H9 (cell line): ENCODE data around the gene SPSB2. TPM values are rescaled to one million over a fixed set of nuclear protein-coding genes. Genes with fewer than 3 reads are reported as not detected.
A peak's percentile ranks its signal among the peaks of the same experiment; 100 is the strongest.

Source experiments
- DNase-seq: peaks from one replicate; pipeline ENCODE4 v3.0.0-alpha.2; 2017
- H2AFZ ChIP-seq: one replicate; pipeline ENCODE4 v1.6.1; 2013; ENCODE audit warnings: mild to moderate bottlenecking, low read length, control low read depth, moderate library complexity
- H2AK5ac ChIP-seq: 2 replicates; pipeline ENCODE4 v1.6.1; 2013; ENCODE audit warnings: low read length, control low read depth, mixed read lengths; ENCODE audit not compliant: insufficient read length
- H2BK120ac ChIP-seq: one replicate; pipeline ENCODE4 v1.6.1; 2013; ENCODE audit warnings: low read depth, mild to moderate bottlenecking, low read length, control low read depth, inconsistent platforms; ENCODE audit not compliant: poor library complexity, severe bottlenecking
- H2BK12ac ChIP-seq: 2 replicates; pipeline ENCODE4 v1.6.1; 2013; ENCODE audit warnings: low read length, control low read depth, mixed read lengths, low read depth; ENCODE audit not compliant: insufficient read length
- H2BK15ac ChIP-seq: 2 replicates; pipeline ENCODE4 v1.6.1; 2013; ENCODE audit warnings: low read depth, low read length, control low read depth
- H2BK20ac ChIP-seq: one replicate; pipeline ENCODE4 v1.6.1; 2013; ENCODE audit warnings: low read depth, mild to moderate bottlenecking, low read length, control low read depth, inconsistent platforms; ENCODE audit not compliant: poor library complexity, severe bottlenecking
- H2BK5ac ChIP-seq: 2 replicates; pipeline ENCODE4 v1.6.1; 2013; ENCODE audit warnings: low read length, control low read depth, mixed read lengths; ENCODE audit not compliant: insufficient read length
- H3K14ac ChIP-seq: 2 replicates; pipeline ENCODE4 v1.6.1; 2013; ENCODE audit warnings: low read length, control low read depth; ENCODE audit not compliant: insufficient read depth
- H3K18ac ChIP-seq: 2 replicates; pipeline ENCODE4 v1.6.1; 2013; ENCODE audit warnings: low read depth, mild to moderate bottlenecking, mixed read lengths, low read length, control low read depth; ENCODE audit not compliant: insufficient read length
- H3K23ac ChIP-seq: 2 replicates; pipeline ENCODE4 v1.6.1; 2013; ENCODE audit warnings: low read length, control low read depth, mixed read lengths, low read depth; ENCODE audit not compliant: insufficient read length
- H3K23me2 ChIP-seq: 2 replicates; pipeline ENCODE4 v1.6.1; 2013; ENCODE audit warnings: low read depth, mild to moderate bottlenecking, mixed read lengths, low read length, control low read depth; ENCODE audit not compliant: insufficient read length, poor library complexity, severe bottlenecking
- H3K27ac ChIP-seq: 2 replicates; pipeline ENCODE4 v1.5.1; 2013; ENCODE audit warnings: low read length, control low read depth, mixed read lengths, low read depth; ENCODE audit not compliant: insufficient read length
- H3K27me3 ChIP-seq: 2 replicates; pipeline ENCODE4 v1.6.1; 2013; ENCODE audit warnings: low read length, control low read depth, inconsistent platforms; ENCODE audit not compliant: insufficient read depth
- H3K4ac ChIP-seq: 2 replicates; pipeline ENCODE4 v1.6.1; 2013; ENCODE audit warnings: low read depth, mild to moderate bottlenecking, control low read depth, inconsistent platforms, low read length, moderate library complexity
- H3K4me1 ChIP-seq: 2 replicates; pipeline ENCODE4 v1.6.1; 2013; ENCODE audit warnings: low read length, control low read depth, inconsistent platforms; ENCODE audit not compliant: insufficient read depth
- H3K4me2 ChIP-seq: 2 replicates; pipeline ENCODE4 v1.6.1; 2013; ENCODE audit warnings: low read length, control low read depth, mixed read lengths; ENCODE audit not compliant: insufficient read length, insufficient read depth
- H3K56ac ChIP-seq: 2 replicates; pipeline ENCODE4 v1.6.1; 2013; ENCODE audit warnings: low read depth, mild to moderate bottlenecking, mixed read lengths, low read length, control low read depth; ENCODE audit not compliant: insufficient read length
- H3K79me1 ChIP-seq: 2 replicates; pipeline ENCODE4 v1.6.1; 2013; ENCODE audit warnings: low read depth, mild to moderate bottlenecking, moderate library complexity, low read length, control low read depth, inconsistent platforms; ENCODE audit not compliant: insufficient read depth, poor library complexity, severe bottlenecking
- H3K79me2 ChIP-seq: 2 replicates; pipeline ENCODE4 v1.6.1; 2013; ENCODE audit warnings: low read length, control low read depth, inconsistent platforms; ENCODE audit not compliant: insufficient read depth
- H3K9ac ChIP-seq: 2 replicates; pipeline ENCODE4 v1.6.1; 2013; ENCODE audit warnings: low read length, control low read depth, mixed read lengths; ENCODE audit not compliant: insufficient read length; ENCODE audit errors: extremely low read depth
- H3K9me3 ChIP-seq: one replicate; pipeline ENCODE4 v1.6.1; 2013; ENCODE audit warnings: low read depth, low read length, inconsistent platforms; ENCODE audit not compliant: control insufficient read depth
- H3T11ph ChIP-seq: one replicate; pipeline ENCODE4 v1.6.1; 2013; ENCODE audit warnings: mild to moderate bottlenecking, low read length, control low read depth, inconsistent platforms
- H4K20me1 ChIP-seq: one replicate; pipeline ENCODE4 v1.6.1; 2013; ENCODE audit not compliant: control insufficient read depth, insufficient read length, insufficient read depth
- H4K5ac ChIP-seq: 2 replicates; pipeline ENCODE4 v1.6.1; 2013; ENCODE audit warnings: low read depth, mild to moderate bottlenecking, mixed read lengths, low read length, control low read depth; ENCODE audit not compliant: insufficient read length
- H4K8ac ChIP-seq: replicated peaks from 2 replicates; pipeline ENCODE4 v1.6.1; 2013; ENCODE audit warnings: low read length, control low read depth, mixed read lengths, low read depth; ENCODE audit not compliant: insufficient read length
- H4K91ac ChIP-seq: 2 replicates; pipeline ENCODE4 v1.6.1; 2013; ENCODE audit warnings: low read depth, mild to moderate bottlenecking, moderate library complexity, mixed read lengths, low read length, control low read depth; ENCODE audit not compliant: insufficient read length
- H3K27ac Mint-ChIP-seq, 3 experiments: 2 replicates in 2 of 3; 3 replicates in 1 of 3; pipeline ENCODE4 v1.8.0; 2020 to 2021; ENCODE audit warnings: mixed read lengths in 3 of 3, mild to moderate bottlenecking in 1 of 3, moderate library complexity in 1 of 3
- H3K27me3 Mint-ChIP-seq: 2 replicates; pipeline ENCODE4 v1.8.0; 2021; ENCODE audit warnings: low read depth, mild to moderate bottlenecking, moderate library complexity, mixed read lengths
- H3K36me3 Mint-ChIP-seq, 3 experiments: 2 replicates in 2 of 3; 3 replicates in 1 of 3; pipeline ENCODE4 v1.8.0; 2020 to 2021; ENCODE audit warnings: low read depth in 3 of 3, mixed read lengths in 3 of 3; ENCODE audit not compliant: insufficient read depth in 1 of 3
- H3K4me1 Mint-ChIP-seq, 2 experiments: 2 replicates each; pipeline ENCODE4 v1.8.0; 2020; ENCODE audit warnings: mixed read lengths in 2 of 2
- H3K4me3 Mint-ChIP-seq, 2 experiments: 2 replicates in 1 of 2; 3 replicates in 1 of 2; pipeline ENCODE4 v1.8.0; 2020 to 2021; ENCODE audit warnings: mild to moderate bottlenecking in 2 of 2, mixed read lengths in 2 of 2, moderate library complexity in 1 of 2
- H3K9me3 Mint-ChIP-seq, 2 experiments: 2 replicates in 1 of 2; 3 replicates in 1 of 2; pipeline ENCODE4 v1.8.0; 2020; ENCODE audit warnings: mild to moderate bottlenecking in 2 of 2, mixed read lengths in 2 of 2, moderate library complexity in 1 of 2
- CTCF ChIP-seq: fragments of 200-600 bp; sonication (generic); conservative IDR thresholded peaks from 3 replicates; pipeline ENCODE4 v1.8.0; 2021; ENCODE audit warnings: antibody characterized with exemption, mild to moderate bottlenecking
- WGBS: extraction: QIAGEN DNeasy Blood & Tissue Kit; methylation state at CpG from one replicate; pipeline ENCODE4 v1.1.7; 2013; ENCODE audit warnings: missing lambda C conversion rate, low lambda C conversion rate, mixed read lengths; ENCODE audit not compliant: insufficient read length; ENCODE audit errors: extremely low coverage; 5-methylcytosine and 5-hydroxymethylcytosine counted together
- total RNA-seq: library from RNA; stranded (reverse); gene quantifications from 2 replicates; pipeline ENCODE4 v1.2.1, GENCODE V29; 2021

The SPSB2 gene
- total RNA-seq, 1 experiment from 2014 or later, result 13.7 TPM

GRCh38 chr12:6921539-6921938, 48.4 kb upstream of the SPSB2 start:
- H3K27ac Mint-ChIP-seq, result peak overlapping the region; percentile 76 to 95 (median 85); a peak in 4 of 7 replicates
- TF ChIP-seq CTCF, result no peak
- no peak overlapping the region for H3K4me2 ChIP-seq
- DNase-seq, result no peak
- H2BK5ac ChIP-seq, result no peak overlapping the region
- H2AFZ ChIP-seq, result no peak overlapping the region
- peaks cover under 1% of the 10 kb centered on the region for H3K79me1 ChIP-seq
- H3K4me1 ChIP-seq, result peaks cover 3% of the 10 kb centered on the region; the same call in 1 of the 2 replicates
- H3K27ac ChIP-seq, result no peak overlapping the region
- peaks cover 43 to 46% of the 10 kb centered on the region in 2 experiments for H3K4me1 Mint-ChIP-seq
- no peak overlapping the region for H4K91ac ChIP-seq
- H2BK20ac ChIP-seq, result no peak overlapping the region
- H2BK12ac ChIP-seq, result no peak overlapping the region
- H3K23me2 ChIP-seq, result peaks cover 12% of the 10 kb centered on the region
- peaks cover 33 to 61% (median 59%) of the 10 kb centered on the region in 3 experiments for H3K36me3 Mint-ChIP-seq
- H4K8ac ChIP-seq, result no peak overlapping the region
- H2BK15ac ChIP-seq, result no peak overlapping the region
- no peak overlapping the region for H3K9ac ChIP-seq
- no peaks in the 10 kb centered on the region for H3K9me3 ChIP-seq
- no peak overlapping the region for H3K14ac ChIP-seq
- H2AK5ac ChIP-seq, result no peak overlapping the region
- WGBS, result no CpG with 5 or more reads among the region's 7 CpGs
- peaks cover 1% of the 10 kb centered on the region; the same call in 1 of the 2 replicates for H3K27me3 Mint-ChIP-seq
- no peak overlapping the region for H3K23ac ChIP-seq
- H4K20me1 ChIP-seq, result no peaks in the 10 kb centered on the region
- H3K27me3 ChIP-seq, result no peaks in the 10 kb centered on the region
- no peak overlapping the region for H2BK120ac ChIP-seq
- no peaks in the 10 kb centered on the region for H3K79me2 ChIP-seq
- no peak overlapping the region for H3K18ac ChIP-seq
- no peak overlapping the region for H3K4ac ChIP-seq
- H3K4me3 Mint-ChIP-seq, result no peak overlapping the region
- H3K9me3 Mint-ChIP-seq, result no peaks in the 10 kb centered on the region
- H3K56ac ChIP-seq, result no peak overlapping the region
- H4K5ac ChIP-seq, result no peak overlapping the region
- no peak overlapping the region for H3T11ph ChIP-seq
